Hematopoietic multipotent progenitor cell treated with erythropoietin and hydrocortisone succinate and interleukin-3 and kit ligand, for 15 days (in vitro differentiated cells): ENCODE data around the gene NHERF2.

Experiments
- DNase-seq: peaks from one replicate; pipeline ENCODE4 v3.0.0-alpha.2; 2015; ENCODE audit warnings: low spot score

NHERF2 gene

GRCh38 chr16:2026461-2027023 is at the start of gene NHERF2:
NHERF2 (plus strand) TSS chr16:2026902; CDS start chr16:2027006, 104 bp downstream.
- DNase-seq, result no peak

GRCh38 chr16:1976951-1977874 is 49.5 kb upstream of the NHERF2 start:
- no peak for DNase-seq

- DNase-seq, result no peak
These were observed 48.8 kb upstream of the NHERF2 start for GRCh38 chr16:1977875-1978268.

- no peak for DNase-seq
These were observed 48.1 kb upstream of the NHERF2 start for GRCh38 chr16:1978476-1979120.

- DNase-seq, result no peak
These were observed 47.3 kb upstream of the NHERF2 start for GRCh38 chr16:1979271-1980029.

- DNase-seq, result no peak
These were observed 46.5 kb upstream of the NHERF2 start for GRCh38 chr16:1980030-1980769.

GRCh38 chr16:1980770-1981087 is 46.0 kb upstream of the NHERF2 start:
- DNase-seq, result no peak

GRCh38 chr16:1981398-1981836 is 45.3 kb upstream of the NHERF2 start, which contains the start of gene NOXO1:
NOXO1 (minus strand) TSS chr16:1981469; CDS start chr16:1981179, 290 bp downstream.
- no peak for DNase-seq

- DNase-seq, result no peak
These were observed 44.7 kb upstream of the NHERF2 start for GRCh38 chr16:1982013-1982433.

- no peak for DNase-seq
These were observed 43.6 kb upstream of the NHERF2 start for GRCh38 chr16:1982991-1983543.

- peak; percentile 76 for DNase-seq
These were observed 43.0 kb upstream of the NHERF2 start, which contains the start of gene GFER for GRCh38 chr16:1983544-1984346. GFER (plus strand) TSS chr16:1984193; CDS start chr16:1984219, 26 bp downstream.

- peak; percentile 15 for DNase-seq
These were observed 42.1 kb upstream of the NHERF2 start for GRCh38 chr16:1984347-1985225.

- DNase-seq, result no peak
These were observed 41.1 kb upstream of the NHERF2 start for GRCh38 chr16:1985466-1986150.

GRCh38 chr16:1987198-1987597 is 39.5 kb upstream of the NHERF2 start:
- DNase-seq, result no peak

GRCh38 chr16:1989209-1990100 is 37.2 kb upstream of the NHERF2 start, which contains the start of gene SYNGR3:
SYNGR3 (plus strand) TSS chr16:1989970; CDS start chr16:1990103, 133 bp downstream.
- no peak for DNase-seq

GRCh38 chr16:1990101-1990350 is 36.7 kb upstream of the NHERF2 start:
- DNase-seq, result no peak

GRCh38 chr16:1990351-1991134 is 36.2 kb upstream of the NHERF2 start:
- DNase-seq, result no peak
